HepG2 (cell line): ENCODE results near the gene FOSL2. TPM values are rescaled to one million over a fixed set of nuclear protein-coding genes. Genes with fewer than 3 reads are reported as not detected.
A peak's percentile ranks its signal among the peaks of the same experiment; 100 is the strongest.

ENCODE experiments used
- AGO2 ChIP-seq: fragments of 200-400 bp; formaldehyde crosslinking; optimal IDR thresholded peaks from 2 replicates; pipeline ENCODE3; 2017; ENCODE audit warnings: mild to moderate bottlenecking, low read depth, low read length, moderate library complexity
- ASH2L ChIP-seq: fragments of 300-600, 200-600 bp; sonication (generic); IDR thresholded peaks from 2 replicates; pipeline ENCODE4 v1.7.0; 2017; ENCODE audit warnings: low read depth, mild to moderate bottlenecking, moderate library complexity, mixed read lengths, low read length; ENCODE audit not compliant: insufficient read length
- BCL6 ChIP-seq: IDR thresholded peaks from 2 replicates; pipeline ENCODE4 v1.6.1; 2016; ENCODE audit warnings: missing genetic modification reagents, missing compliant biosample characterization
- BRD4 ChIP-seq: sonication (generic); formaldehyde crosslinking; IDR thresholded peaks from 2 replicates; pipeline ENCODE4 v1.4.0; 2020; ENCODE audit warnings: missing genetic modification reagents
- HOXA9 ChIP-seq: sonication (generic); formaldehyde crosslinking; IDR thresholded peaks from 2 replicates; pipeline ENCODE4 v1.8.1; 2022; ENCODE audit warnings: missing genetic modification reagents, mild to moderate bottlenecking, moderate library complexity, borderline replicate concordance
- IRF2 ChIP-seq: IDR thresholded peaks from 2 replicates; pipeline ENCODE4 v1.6.1; 2018; ENCODE audit warnings: missing genetic modification reagents, missing compliant biosample characterization
- MTF1 ChIP-seq: sonication (generic); formaldehyde crosslinking; IDR thresholded peaks from 2 replicates; pipeline ENCODE4 v1.5.0; 2020; ENCODE audit warnings: missing genetic modification reagents
- TARDBP ChIP-seq: sonication (generic); formaldehyde crosslinking; IDR thresholded peaks from 2 replicates; pipeline ENCODE4 v1.8.0; 2022; ENCODE audit warnings: mild to moderate bottlenecking, missing genetic modification reagents
- ZFP62 ChIP-seq: sonication (generic); formaldehyde crosslinking; IDR thresholded peaks from 2 replicates; pipeline ENCODE4 v1.4.0; 2020; ENCODE audit warnings: missing genetic modification reagents
- ZFY ChIP-seq: sonication (generic); formaldehyde crosslinking; IDR thresholded peaks from 2 replicates; pipeline ENCODE4 v1.4.0; 2020; ENCODE audit warnings: missing genetic modification reagents
- ZMAT5 ChIP-seq: sonication (generic); formaldehyde crosslinking; IDR thresholded peaks from 2 replicates; pipeline ENCODE4 v1.5.0; 2020; ENCODE audit warnings: mild to moderate bottlenecking, low read depth, missing genetic modification reagents, borderline replicate concordance
- ZMYM3 ChIP-seq: sonication (generic); formaldehyde crosslinking; IDR thresholded peaks from 2 replicates; pipeline ENCODE4 v1.5.1; 2020; ENCODE audit warnings: mild to moderate bottlenecking, missing genetic modification reagents
- ZNF687 ChIP-seq: sonication (generic); formaldehyde crosslinking; IDR thresholded peaks from 2 replicates; pipeline ENCODE4 v1.5.1; 2020; ENCODE audit warnings: mild to moderate bottlenecking, missing genetic modification reagents, moderate library complexity
- ZNF691 ChIP-seq: sonication (generic); formaldehyde crosslinking; IDR thresholded peaks from 2 replicates; pipeline ENCODE4 v1.4.0; 2020; ENCODE audit warnings: missing genetic modification reagents, low read depth, mild to moderate bottlenecking, borderline replicate concordance
- polyA plus RNA-seq, 8 experiments: library from polyadenylated mRNA; depleted of rRNA in 3 of 8; stranded (reverse) in 7 of 8; unstranded in 1 of 8; fragments of >200 nt; fragmentation: Illumina TruSeq in 4 of 8; extraction: Trizol in 4 of 8; gene quantifications; 2 replicates each; pipeline versions ENCODE4 v1.2.1 to v1.2.3, GENCODE V29; 2011 to 2016; ENCODE audit warnings: low read depth in 4 of 8, missing spikeins in 1 of 8, mixed read lengths in 1 of 8; ENCODE audit not compliant: insufficient read depth in 1 of 8
- total RNA-seq, 5 experiments: library from RNA; depleted of rRNA; stranded (reverse); fragments of >200 nt; fragmentation: Illumina TruSeq; extraction: Trizol; gene quantifications; 2 replicates each; pipeline ENCODE4 v1.2.3, GENCODE V29; 2016; ENCODE audit warnings: low read depth in 1 of 5
- TF ChIP-seq, protein P1 (sequence below): sonication (generic); IDR thresholded peaks from 2 replicates; pipeline ENCODE4 v1.6.1; 2016; ENCODE audit warnings: low read depth, borderline replicate concordance
- TF ChIP-seq, protein P2 (sequence below): IDR thresholded peaks from 2 replicates; pipeline ENCODE4 v1.6.1; 2016; ENCODE audit warnings: low read depth, borderline replicate concordance
- TF ChIP-seq, protein P3 (sequence below): sonication (generic); formaldehyde crosslinking; IDR thresholded peaks from 2 replicates; pipeline ENCODE4 v1.4.0; 2020; ENCODE audit warnings: missing genetic modification reagents; ENCODE audit errors: not compliant biosample characterization
- TF ChIP-seq, protein P4 (sequence below): sonication (generic); formaldehyde crosslinking; IDR thresholded peaks from 2 replicates; pipeline ENCODE4 v1.8.0; 2022; ENCODE audit warnings: missing genetic modification reagents, mild to moderate bottlenecking, moderate library complexity, borderline replicate concordance

The FOSL2 gene
- total and polyA plus RNA-seq, 2 of the 13 experiments (the other 11 are each of a cell fraction or from before 2014, with no cell fraction given): 3.4 to 18.1 TPM

DNA sequence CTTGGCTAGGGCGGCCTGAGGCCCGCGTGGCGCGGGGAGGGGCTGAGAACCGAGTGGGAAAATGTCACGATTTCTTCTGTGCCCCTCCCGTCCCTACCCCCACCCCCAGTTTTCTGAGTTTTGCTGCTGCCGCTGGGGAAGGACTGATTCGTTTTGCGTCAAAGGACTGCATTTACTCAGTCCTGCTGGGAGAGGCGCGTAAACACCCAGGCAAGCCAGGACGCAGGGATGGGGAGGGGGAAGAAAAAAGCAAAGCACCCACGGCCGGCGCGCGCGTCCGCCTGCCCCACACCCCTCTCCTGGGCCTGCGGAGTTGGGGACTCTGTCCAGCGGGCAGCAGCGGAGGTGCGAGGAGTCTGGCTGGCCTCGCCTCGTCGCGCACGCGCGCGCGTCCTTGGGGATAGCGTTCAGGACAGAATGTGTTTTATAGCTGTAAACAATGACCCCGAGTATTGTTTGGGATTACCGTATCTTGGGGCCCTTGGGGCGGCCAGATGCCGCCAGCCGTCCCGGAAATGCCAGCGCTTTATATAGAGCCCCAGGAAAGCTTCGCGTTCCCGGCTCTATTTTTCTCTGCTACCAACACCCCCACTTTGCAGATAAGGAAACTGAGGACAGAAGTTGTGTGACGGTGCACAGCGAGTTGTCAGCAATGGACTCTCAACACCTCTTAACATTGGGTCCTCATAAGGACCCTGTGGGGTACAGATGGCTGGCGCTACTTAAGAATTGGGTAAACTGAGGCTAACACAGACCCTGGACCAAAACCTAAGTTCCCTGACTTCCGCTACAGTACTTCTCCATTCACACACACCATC, 1.7 kb upstream of the FOSL2 start (continued):
- TF ChIP-seq, protein P1, sequence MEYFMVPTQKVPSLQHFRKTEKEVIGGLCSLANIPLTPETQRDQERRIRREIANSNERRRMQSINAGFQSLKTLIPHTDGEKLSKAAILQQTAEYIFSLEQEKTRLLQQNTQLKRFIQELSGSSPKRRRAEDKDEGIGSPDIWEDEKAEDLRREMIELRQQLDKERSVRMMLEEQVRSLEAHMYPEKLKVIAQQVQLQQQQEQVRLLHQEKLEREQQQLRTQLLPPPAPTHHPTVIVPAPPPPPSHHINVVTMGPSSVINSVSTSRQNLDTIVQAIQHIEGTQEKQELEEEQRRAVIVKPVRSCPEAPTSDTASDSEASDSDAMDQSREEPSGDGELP: no peak
- TF ChIP-seq AGO2: peak; percentile 41
- TF ChIP-seq, protein P2, sequence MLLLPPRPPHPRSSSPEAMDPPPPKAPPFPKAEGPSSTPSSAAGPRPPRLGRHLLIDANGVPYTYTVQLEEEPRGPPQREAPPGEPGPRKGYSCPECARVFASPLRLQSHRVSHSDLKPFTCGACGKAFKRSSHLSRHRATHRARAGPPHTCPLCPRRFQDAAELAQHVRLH (CRISPR knock-in tag): peak; percentile 57; the same call in 1 of the 2 replicates
- peak; percentile 60; the same call in 1 of the 2 replicates for TF ChIP-seq ZFY (CRISPR knock-in tag)
- peak; percentile 30; the same call in 1 of the 2 replicates for TF ChIP-seq IRF2
- peak; percentile 44; the same call in 1 of the 2 replicates for TF ChIP-seq TARDBP (CRISPR knock-in tag)
- no peak for TF ChIP-seq MTF1 (CRISPR knock-in tag)
- 0 out of 2 replicates have a peak, but pooled peaks have one; percentile 14 for TF ChIP-seq HOXA9 (CRISPR knock-in tag)
- 0 out of 2 replicates have a peak, but pooled peaks have one; percentile 4 for TF ChIP-seq BCL6 (CRISPR knock-in tag)
- TF ChIP-seq BRD4 (CRISPR knock-in tag): no peak
- peak; percentile 42 for TF ChIP-seq ASH2L
- no peak for TF ChIP-seq ZFP62 (CRISPR knock-in tag)
- no peak for TF ChIP-seq ZMAT5 (CRISPR knock-in tag)
- TF ChIP-seq, protein P3, sequence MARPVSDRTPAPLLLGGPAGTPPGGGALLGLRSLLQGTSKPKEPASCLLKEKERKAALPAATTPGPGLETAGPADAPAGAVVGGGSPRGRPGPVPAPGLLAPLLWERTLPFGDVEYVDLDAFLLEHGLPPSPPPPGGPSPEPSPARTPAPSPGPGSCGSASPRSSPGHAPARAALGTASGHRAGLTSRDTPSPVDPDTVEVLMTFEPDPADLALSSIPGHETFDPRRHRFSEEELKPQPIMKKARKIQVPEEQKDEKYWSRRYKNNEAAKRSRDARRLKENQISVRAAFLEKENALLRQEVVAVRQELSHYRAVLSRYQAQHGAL: peak; percentile 46
- TF ChIP-seq, protein P4, sequence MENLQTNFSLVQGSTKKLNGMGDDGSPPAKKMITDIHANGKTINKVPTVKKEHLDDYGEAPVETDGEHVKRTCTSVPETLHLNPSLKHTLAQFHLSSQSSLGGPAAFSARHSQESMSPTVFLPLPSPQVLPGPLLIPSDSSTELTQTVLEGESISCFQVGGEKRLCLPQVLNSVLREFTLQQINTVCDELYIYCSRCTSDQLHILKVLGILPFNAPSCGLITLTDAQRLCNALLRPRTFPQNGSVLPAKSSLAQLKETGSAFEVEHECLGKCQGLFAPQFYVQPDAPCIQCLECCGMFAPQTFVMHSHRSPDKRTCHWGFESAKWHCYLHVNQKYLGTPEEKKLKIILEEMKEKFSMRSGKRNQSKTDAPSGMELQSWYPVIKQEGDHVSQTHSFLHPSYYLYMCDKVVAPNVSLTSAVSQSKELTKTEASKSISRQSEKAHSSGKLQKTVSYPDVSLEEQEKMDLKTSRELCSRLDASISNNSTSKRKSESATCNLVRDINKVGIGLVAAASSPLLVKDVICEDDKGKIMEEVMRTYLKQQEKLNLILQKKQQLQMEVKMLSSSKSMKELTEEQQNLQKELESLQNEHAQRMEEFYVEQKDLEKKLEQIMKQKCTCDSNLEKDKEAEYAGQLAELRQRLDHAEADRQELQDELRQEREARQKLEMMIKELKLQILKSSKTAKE: 0 out of 2 replicates have a peak, but pooled peaks have one; percentile 55
- TF ChIP-seq ZMYM3: peak; percentile 98
- 0 out of 2 replicates have a peak, but pooled peaks have one; percentile 8 for TF ChIP-seq ZNF691 (CRISPR knock-in tag)
- peak; percentile 93 for TF ChIP-seq ZNF687 (CRISPR knock-in tag)
